Uterus (tissue), 2 donors: Measurements from ENCODE around the gene RFC4.

Source experiments
- CTCF ChIP-seq, 4 experiments: fragments of 200-600 bp in 2 of 4; fragments of 450-650 bp in 2 of 4; sonication (generic) in 2 of 4; IDR thresholded peaks; one replicate each; pipeline ENCODE4 v1.5.1; 2016 to 2019; ENCODE audit warnings: antibody characterized with exemption in 4 of 4, mild to moderate bottlenecking in 2 of 4, moderate library complexity in 1 of 4
- POLR2A ChIP-seq, 2 donors: fragments of 450-650 bp; IDR thresholded peaks; one replicate each; pipeline ENCODE4 v1.6.1; 2016; ENCODE audit warnings: antibody characterized with exemption in 2 of 2, mild to moderate bottlenecking in 1 of 2, moderate library complexity in 1 of 2

- TF ChIP-seq CTCF (IDR thresholded peaks at IDR 0.05), result no peak
- TF ChIP-seq POLR2A (IDR thresholded peaks at IDR 0.05), result no peak
Measured at GRCh38 chr3:186831798-186832197, 25.5 kb upstream of the RFC4 start.
